T-helper 1 cell (primary cell): ENCODE measurements around the gene SLCO1A2.

Experiments used
- DNase-seq, 5 donors: peaks; one replicate each; pipeline ENCODE4 v3.0.0-alpha.2; 2012 to 2020

Gene SLCO1A2

DNA sequence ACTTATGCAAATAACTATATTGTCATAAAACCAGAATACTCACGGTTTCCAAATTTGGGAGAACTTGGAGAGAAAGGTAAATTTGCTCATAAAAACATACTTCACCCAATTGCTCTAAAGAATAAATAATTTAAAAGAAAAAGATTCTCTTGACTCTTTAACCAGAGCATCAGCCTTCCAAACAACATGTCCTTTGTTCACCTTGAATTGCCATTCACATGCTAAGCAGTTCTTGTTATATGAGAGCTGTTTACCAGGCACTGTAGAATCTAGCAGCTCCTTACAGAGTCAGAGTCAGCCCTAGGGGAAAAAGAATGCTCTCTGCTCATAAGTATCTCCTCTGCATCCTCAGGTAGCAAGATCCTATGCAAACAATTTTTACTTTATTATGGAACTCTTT, 10.2 kb downstream of the SLCO1A2 start:
- no peak for DNase-seq

DNA sequence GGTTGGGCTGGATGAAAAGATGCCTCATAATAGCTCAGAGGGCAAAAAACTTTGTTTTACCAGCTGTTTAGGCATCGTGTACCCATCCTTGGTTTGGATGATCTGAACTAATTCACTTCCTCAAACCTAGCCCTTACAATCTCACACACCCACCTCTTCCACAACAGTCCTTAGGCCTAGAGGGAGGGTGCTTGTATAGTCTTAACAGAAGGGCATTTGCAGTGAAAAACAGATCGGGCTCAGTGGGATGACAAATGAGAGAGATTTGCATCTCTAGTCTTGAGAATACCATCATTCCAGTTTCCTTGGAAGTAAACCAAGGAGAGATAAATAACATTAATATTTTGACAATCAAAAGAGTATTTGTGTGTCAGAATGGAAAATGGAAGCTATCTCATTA, 11.0 kb downstream of the SLCO1A2 start:
- no peak for DNase-seq

DNA sequence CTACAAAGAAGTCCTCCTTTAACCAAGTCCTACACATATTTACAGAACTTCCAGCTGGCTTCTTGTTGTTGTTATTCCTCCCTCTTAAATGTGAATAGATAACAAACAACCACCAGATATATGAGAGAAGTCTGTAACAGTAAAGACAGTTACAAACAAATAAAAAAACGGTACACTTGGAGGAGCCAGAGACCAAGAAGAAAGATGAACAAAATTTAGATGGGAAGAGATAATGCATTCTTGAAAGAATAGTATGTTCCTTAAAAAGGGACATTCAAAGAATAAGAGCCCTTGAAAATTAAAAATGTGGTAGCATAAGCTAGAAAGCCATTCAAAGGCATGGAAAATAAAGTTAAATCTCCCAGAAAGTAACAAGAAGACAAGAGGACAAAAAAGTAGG, 25.9 kb downstream of the SLCO1A2 start:
- DNase-seq: no peak

DNA sequence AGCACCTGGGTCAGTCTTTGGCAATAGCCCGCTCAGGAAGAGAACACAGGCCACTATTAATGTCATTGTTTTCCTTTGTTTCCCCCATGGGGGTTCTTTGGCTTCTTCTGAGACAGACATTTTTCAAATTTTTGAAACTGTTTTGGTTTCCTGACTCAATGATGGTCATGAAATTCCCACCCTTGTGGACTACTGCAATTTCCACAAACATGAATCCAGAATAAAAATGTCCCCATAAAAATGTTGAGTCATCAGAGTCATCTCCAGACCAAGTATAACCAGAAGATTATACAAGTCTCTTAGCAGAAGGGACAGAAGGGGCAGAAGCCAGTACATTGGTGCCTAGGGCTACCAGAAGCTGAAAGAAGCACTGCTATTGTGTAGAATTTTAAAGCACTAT, 29.1 kb downstream of the SLCO1A2 start:
- no peak for DNase-seq

DNA sequence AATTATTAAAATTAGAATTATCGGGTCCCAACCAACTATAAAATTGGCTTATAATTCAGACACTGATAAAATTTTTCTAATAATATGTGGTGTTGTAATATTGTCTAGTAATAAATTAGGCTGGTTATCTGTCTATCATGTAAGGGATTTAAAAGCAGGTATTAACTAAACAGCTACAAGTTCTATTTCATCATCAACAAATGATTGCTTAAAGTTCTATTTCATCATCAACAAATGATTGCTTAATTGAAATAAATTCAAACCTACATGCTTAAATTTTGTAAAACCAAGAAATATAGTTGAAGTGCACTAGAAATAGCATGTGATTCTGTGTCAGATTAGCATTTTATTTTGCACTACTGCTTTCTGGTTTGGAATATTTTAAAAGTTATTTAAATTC, 34.1 kb downstream of the SLCO1A2 start:
- DNase-seq: no peak

DNA sequence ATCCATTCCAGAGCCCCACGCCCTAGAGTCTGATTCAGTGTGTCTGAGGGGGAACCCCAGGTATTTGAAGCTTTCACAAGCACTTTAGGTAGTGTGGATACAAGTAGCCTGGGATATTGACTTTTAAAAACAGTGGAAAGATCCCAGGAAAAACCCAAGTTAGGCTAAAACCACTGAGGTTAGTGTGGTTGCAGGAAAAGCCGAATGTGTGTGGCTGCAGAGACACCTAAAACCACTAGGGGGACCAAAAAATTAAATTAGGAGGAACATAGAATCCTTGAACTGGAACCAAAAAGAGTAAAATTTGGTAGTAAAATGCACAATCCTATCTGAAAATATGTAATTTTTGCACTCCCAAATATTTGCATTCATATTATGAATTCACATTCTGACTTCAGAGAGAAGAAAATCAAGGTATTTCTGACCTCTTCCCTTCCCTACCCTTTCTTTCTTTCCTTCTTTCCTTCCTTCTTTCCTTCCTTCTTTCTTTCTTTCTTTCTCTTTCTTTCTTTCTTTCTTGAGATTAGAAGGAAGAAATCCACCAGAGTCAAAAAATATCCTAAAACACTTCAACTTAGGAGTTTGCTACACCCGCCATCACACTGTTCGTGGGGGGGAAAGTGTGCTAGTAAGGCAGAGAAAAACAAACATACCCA, 37.8 kb downstream of the SLCO1A2 start:
- peak in 1 of 5 donors; percentile 5 for DNase-seq

DNA sequence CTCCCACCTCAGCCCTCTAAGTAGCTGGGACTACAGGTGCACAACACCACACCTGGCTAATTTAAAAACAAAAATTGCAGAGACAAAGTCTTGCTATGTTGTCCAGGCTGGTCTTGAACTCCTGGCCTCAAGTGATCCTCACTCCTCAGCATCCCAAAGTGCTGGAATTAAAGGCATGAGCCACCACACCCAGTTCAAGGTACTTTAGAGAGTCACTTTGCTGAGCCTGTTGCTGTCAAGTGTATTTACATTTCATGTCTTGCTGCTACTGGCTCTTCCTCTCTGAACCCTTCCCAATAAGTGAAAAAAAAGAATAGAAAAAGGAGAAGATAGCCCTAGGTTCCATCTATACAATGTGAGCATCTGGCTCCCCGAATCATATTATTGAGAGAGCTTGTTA, 38.4 kb downstream of the SLCO1A2 start:
- DNase-seq: no peak

DNA sequence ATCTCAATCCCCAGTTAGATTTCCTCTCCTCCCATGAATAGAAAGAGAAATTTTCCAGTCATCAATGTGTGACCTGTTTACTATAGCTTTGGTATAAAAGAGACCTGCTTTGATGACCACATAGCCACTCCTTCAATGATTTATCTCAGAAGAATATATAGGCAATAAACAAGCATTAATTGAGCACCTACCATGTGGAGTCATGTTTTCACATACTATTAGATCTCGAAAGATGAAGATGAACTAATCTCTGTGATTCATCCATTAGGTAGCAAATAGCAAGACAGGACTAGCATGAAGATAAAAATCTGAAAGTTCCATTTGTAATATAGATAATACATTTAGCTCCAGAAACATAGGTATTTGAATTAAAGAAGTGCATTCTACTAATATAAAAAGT, 40.5 kb downstream of the SLCO1A2 start:
- no peak for DNase-seq

DNA sequence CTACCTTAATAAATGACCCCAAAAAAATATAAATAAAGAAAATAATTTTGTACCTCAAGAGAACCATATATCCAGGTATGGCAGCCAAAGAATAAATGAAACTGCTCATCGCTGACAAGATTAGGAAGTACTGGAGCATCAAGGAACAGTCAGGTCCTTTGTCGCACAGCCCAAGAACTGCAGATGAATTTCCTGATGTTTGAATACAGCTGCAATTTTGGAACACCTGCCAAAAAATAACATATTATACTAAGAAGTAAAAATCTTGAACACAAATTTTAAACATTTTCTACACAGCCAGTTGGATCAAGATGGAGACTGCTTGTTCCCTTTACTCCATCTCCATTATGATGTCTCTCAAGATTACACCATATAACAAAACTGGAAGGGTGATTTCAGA, 42.6 kb downstream of the SLCO1A2 start:
- no peak for DNase-seq

DNA sequence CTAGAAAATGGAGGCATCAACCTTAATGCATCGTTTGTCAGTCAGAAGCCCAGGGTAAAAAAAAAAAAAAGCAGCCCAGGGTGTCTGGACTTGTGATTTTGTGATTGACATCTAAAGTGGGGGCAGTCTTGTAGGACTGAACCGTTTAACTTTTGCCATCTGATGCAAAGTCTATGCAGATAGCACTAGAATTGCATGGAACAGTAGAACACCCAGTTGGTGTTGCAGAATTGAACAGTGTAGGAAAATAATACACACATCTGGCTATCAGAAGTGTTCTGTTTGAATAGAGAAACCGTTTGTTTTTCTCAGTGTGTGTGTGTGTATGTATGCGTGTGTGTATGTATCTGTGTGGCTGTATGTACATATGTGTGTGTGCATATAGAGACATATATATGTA, 45.0 kb downstream of the SLCO1A2 start:
- no peak for DNase-seq

DNA sequence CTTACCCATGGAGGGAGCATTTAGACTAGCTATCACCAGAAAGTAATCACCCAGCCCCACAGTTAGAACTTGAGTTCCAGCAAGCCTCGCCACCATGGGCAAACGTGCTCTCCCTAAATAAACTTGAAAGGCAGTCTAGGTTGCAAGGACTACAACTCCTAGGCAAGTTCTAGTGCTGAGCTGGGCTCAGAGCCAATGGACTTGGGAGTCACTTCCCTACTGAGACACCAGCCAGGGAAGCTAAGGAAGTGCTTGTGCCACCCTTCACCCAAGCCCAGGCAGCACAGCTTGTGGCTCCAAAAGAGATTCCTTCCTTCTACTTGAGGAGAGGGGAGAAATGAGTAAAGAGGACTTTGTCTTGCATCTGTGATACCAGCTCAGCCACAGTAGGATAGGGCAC, 57.9 kb downstream of the SLCO1A2 start:
- DNase-seq: no peak

DNA sequence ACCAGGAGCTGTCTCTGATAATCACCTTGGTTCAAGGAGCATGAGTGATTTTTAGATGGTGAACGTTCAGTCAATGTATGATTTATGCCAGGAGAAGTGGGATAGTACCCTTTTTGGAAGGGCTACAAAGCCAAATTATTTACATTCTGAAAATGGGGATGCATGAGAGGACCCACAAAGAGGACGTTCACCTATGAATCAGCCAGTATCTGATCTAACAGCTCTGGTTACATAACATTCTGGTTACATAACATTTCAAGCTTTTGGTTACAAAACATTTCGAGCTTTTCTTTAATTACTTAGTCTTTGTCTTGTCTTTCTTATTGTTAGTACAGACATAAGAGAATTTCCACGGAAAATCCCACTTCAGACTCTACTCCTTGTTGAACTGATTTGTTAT, 68.8 kb downstream of the SLCO1A2 start:
- no peak for DNase-seq

DNA sequence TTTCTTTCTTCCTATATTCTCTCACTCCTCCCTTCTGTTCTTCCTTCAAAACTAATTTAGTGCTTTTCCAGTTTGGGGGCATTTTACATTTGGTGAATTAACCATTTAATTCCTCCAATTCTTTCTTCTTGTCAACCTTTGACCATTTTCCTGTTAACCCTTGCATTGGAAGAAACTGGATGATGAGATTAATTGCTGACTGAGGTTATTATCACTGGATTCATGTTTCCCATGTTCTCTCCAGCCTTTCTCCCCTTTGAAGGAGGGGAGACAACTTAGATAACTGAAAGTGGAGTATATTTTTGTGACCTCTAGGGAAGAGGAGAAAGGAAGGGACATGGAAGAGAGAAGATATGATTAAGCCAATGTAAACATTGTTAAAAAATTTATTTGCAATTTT, 70.5 kb downstream of the SLCO1A2 start:
- no peak for DNase-seq

DNA sequence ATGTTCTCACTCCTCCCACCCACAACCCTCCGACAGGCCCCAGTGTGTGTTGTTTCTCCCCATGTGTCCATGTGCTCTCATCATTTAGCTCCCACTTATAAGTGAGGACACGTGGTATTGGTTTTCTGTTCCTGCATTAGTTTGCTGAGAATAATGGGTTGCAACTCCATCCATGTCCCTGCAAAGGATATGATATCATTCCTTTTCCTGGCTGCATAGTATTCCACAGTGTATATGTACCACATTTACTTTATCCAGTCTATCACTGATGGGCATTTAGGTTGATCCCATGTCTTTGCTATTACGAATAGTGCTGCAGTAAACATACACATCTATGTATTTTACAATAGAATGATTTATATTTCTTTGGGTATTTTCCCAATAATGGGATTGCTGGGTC, 77.5 kb downstream of the SLCO1A2 start:
- no peak for DNase-seq

DNA sequence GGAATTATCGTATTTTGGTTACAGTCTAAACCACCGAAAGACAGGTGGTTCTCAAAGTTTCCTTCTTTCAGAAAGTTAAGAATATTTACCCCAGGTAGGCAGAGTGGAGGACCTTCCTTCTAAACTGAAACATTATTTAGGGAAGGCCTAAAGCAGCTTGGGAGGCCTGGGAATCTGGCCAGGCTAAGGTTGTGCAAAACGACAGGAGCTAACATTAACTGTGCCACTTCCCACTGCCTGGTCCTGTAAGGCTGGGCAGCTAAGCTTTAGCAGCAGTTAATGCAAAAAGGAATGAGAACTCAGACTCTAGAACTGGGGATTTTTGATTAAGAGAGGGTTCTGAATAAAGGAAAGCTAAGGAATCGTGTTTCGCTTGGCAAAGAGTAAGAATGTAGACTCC, 82.6 kb downstream of the SLCO1A2 start:
- no peak for DNase-seq

DNA sequence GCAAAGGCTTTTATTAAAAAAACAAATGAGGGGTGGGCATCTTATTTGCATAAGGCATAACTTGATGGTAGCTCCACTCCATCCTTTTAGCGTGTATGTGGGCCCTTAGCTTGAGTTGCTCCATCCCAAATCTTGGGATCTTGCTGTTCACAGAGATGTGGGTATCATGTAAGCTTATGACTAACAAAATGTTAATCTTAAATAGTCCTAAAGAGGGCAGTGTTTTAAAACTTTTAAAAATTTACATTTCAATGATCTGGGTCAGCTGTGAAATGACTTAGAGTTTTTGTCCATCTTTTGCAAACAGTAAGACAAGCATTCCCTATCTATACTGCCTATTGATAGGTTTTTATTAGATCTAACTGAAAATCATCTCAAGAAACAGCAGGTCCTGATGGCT, 86.0 kb downstream of the SLCO1A2 start:
- no peak for DNase-seq

DNA sequence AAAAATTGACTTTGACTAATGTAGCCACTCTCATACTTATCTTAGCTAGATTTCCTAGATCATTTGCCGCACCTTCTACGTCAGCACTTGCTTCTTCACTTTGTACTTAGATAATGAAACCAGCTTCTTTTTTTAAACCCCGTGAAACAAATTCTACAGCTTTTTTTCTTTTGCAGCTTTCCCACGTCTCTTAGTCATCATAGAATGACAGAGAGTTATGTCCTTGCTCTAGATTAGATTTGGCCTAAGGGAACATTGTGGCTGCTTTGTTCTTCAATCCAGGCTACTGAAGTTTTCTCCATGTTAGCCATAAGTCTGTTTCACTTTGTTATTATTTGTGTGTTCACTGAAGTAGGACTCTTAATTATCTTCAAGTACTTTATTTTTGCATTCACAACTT, 94.9 kb downstream of the SLCO1A2 start:
- no peak for DNase-seq

DNA sequence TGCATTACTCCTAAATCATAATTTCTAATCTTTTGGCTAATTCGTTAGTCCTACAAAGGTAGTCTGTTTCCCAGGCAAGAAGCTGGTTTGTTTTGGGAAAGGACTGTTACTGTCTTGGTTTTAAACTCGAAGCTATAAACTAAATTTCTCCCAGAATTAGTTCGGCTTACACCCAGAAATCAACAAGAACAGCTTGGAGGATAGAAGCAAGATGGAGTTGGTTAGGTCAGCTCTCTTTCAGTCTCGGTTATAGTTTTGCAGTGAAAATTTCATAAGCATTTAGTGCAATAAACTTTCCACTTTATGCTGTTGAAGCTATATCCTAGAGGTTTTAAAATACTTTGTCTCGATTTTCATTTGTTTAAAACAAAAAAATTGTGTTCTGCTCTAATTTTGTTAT, 100.3 kb downstream of the SLCO1A2 start:
- no peak for DNase-seq

DNA sequence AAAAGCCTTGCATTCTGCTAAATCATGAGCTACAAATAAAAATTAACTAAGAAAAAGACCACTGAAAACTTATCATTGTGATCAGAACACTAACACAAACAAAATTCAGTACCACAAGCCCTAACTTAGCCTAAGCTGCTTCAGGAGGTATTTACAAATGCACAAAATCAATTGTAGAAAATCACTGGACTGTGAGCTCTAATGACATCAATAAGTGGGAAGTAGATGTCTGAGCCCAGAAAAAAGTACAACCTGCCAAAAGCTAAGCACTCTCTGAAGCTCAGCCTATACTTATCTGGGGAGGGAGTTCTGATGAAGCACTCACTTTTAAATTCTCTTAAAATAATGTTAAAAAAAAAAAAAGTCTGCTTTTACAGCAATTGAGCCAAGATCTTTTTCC, 110.8 kb downstream of the SLCO1A2 start:
- DNase-seq: no peak

DNA sequence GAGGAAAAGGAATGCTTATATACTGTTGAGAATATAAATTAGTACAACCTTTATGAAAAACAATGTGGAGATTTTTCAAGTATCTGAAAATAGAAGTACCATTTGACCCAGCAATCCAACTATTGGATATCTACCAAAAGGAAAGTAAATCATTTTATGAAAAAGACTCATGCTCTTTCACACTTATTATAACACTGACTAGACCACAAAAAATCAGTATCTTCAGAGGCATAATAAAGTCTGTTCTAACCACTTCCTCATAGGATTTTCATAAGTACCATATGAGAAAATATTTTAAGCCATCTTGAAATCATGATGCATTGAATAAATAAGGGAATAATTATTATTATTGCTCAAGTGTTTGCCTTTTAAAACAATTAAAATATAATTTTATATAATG, 112.9 kb downstream of the SLCO1A2 start:
- no peak for DNase-seq

DNA sequence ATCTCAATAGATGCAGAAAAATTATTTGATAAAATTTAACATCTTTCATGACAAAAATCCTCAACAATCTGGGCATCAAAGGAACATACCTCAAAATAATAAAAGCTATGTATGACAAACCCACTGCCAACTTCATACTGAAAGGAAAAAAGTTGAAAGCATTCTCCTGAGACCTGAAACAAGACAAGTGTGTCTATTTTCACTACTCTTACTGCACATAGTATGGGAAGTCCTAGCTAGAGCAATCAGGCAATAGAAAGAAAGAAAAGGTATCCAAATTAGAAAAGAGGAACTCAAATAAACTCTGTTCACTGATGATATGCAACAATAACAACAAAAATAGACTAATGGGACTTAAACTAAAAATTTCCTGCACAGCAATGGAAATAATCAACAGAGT, 113.6 kb downstream of the SLCO1A2 start:
- no peak for DNase-seq

DNA sequence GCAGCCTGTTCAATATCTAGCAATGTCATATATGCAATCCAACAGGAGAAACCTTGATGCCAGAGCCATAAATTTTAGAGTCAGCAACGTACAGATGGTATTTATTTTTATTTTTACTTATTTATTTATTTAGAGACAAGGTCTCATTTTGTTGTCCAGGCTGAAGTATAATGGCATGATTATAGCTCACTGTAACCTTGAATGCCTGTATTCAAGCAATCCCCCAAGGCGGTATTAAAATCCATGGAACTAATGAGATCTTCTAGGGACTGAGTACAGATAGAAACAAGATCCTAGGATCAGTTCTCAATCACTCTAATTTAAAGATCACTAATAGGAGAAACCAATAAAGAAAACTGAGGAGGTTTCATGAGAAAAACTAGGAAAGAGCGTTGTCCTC, 114.5 kb downstream of the SLCO1A2 start:
- no peak for DNase-seq

DNA sequence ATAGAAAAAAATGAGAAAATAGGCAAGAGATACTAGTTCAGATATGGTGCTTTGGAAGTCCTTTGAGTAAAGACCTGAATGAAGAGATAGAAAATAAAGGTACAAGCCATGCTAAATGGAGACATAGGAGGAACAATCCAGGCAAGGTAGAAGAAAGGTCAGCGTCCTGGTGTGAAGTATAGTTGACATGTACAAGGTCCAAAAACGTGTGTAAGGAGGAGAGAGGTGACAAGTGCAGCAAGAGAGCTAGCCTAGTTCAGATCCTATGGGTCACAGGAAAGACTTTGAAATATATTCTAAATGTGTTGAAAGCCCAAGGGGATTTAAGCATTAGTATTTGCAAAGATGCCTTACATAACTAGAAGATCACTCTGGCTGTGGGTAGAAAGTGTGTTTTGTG, 115.5 kb downstream of the SLCO1A2 start:
- DNase-seq: no peak
